GM13976 (cell line): ENCODE results near the gene SNX19.

Source experiments
- DNase-seq: peaks from one replicate; pipeline ENCODE4 v3.0.0; 2012; ENCODE audit warnings: low spot score
- in situ Hi-C: fragments of 300-500 bp; cut with MboI; formaldehyde crosslinking; loops from one replicate; pipeline ENCODE4 v1.12.0; 2022; ENCODE audit warnings: low sequenced_read_pairs, mixed read lengths, inconsistent platforms; ENCODE audit not compliant: unreplicated experiment
- TF ChIP-seq, protein P1 (sequence below): IDR thresholded peaks from 2 replicates; pipeline ENCODE4 v1.5.1; 2012; ENCODE audit warnings: borderline replicate concordance, mild to moderate bottlenecking; ENCODE audit not compliant: insufficient read depth; ENCODE audit errors: extremely low read depth, missing control alignments, control extremely low read depth

SNX19 gene

DNA sequence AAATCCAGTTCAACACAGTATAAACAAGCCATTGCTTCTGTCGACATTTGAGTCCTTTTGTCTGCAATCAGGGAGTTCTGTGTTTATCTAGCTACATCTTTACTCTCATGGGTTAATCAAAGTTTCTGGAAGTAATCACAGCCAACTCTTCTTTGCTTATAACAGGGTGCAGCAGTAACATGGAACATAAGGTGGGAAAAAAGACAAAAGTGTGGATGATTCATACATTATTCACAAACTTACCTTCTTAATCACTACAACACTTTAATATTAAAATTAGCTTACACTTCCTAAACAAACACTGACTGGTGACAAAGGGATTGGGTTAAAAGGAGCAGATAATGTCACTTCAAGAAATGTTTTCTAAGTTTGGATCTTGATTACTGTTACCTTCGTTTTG lies 44.7 kb downstream of the SNX19 start:
- in situ Hi-C loops, result loop anchor here (25.0 kb wide), 1 partner anchor 659 kb away; no protein-coding TSS in a partner anchor
- DNase-seq, result no peak
- TF ChIP-seq, protein P1, sequence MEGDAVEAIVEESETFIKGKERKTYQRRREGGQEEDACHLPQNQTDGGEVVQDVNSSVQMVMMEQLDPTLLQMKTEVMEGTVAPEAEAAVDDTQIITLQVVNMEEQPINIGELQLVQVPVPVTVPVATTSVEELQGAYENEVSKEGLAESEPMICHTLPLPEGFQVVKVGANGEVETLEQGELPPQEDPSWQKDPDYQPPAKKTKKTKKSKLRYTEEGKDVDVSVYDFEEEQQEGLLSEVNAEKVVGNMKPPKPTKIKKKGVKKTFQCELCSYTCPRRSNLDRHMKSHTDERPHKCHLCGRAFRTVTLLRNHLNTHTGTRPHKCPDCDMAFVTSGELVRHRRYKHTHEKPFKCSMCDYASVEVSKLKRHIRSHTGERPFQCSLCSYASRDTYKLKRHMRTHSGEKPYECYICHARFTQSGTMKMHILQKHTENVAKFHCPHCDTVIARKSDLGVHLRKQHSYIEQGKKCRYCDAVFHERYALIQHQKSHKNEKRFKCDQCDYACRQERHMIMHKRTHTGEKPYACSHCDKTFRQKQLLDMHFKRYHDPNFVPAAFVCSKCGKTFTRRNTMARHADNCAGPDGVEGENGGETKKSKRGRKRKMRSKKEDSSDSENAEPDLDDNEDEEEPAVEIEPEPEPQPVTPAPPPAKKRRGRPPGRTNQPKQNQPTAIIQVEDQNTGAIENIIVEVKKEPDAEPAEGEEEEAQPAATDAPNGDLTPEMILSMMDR, result no peak

DNA sequence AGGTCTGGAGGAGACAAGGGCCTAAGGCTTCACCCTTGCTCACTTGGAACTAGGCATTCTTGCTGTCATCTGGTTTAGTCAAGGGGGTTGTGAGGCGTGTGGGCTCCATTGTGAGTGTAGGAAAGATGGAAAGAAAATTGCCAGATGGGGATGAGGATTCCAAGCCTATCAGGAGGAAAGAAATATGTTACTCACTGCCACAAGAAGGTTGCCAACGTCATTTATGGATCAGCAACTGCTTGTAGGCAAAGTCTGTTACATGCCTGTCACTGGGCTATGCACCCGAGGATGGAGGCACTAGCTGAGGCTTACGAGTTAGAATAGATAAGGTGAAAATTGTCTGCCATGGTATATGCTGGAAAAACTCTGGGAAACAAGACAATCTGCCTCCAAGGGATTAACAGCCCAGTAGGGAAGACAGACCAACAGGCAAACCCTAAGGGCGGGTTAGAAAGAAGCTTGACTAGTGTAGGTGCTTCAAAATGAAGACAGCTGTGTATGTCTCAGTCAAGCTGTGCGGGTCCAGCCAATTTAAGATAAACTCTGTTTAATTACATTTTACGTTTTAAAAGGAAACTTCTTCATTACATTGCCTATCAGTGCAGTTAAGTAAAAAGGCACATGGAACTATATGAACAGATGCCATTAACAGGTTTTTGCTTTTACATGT lies 47.4 kb downstream of the SNX19 start:
- in situ Hi-C loops, result loop anchor here (10.0 to 25.0 kb wide), 2 partner anchors 434 to 657 kb away; no protein-coding TSS in a partner anchor
- DNase-seq, result no peak
- TF ChIP-seq, protein P1, result no peak

DNA sequence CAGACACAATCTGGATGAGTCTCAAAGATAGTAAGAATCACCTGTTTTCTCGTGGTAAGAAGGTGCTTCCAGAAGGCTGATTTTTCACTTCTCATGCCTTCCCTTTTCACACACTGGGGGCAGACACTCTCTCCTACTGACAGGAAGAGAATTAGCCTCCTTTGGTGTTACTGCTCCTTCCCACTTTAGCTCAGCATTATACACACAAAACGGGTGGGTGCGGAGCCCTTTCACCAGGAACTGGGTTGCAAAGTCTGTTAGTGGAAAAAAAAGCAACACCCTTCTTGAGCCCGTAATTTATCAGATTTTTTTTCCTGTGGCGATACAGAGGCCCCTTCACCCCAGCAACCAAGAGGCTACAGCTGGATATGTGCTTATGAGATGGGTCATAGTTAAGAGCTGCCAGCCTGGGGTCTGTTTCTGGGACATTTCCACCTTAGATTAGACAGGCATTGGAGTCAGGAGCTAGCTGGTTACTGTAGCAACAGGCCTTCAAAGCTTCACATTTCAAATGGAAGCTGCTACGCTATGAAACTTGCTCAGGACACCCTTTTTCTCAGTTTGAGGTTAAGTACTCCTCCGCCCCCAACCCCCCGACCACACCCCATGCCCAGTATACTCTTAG lies 48.1 kb downstream of the SNX19 start:
- DNase-seq, result no peak
- TF ChIP-seq, protein P1, result no peak
- in situ Hi-C loops, result loop anchor here (10.0 to 25.0 kb wide), 2 partner anchors 433 to 656 kb away; no protein-coding TSS in a partner anchor

DNA sequence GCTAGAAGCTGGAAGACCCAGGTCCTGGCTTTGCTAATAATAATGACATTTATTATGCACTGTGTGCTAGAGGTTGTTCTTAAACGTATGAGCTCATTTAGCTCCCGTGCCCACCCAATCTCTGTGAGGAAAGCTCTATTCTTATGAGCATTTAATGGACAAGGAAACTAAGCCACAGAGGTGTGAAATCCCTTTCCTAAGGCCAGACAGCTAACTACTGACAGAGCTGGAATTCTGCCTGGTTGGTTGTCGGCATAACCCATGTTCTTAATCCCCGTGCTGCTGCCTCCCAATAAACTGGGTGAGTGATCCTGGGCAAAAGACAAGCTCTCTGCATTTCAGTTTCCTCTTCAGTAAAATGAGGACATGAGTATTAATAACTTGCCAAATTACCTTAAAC lies 49.4 kb downstream of the SNX19 start:
- no peak for DNase-seq
- TF ChIP-seq, protein P1, result no peak
- in situ Hi-C loops, result loop anchor here (10.0 to 25.0 kb wide), 2 partner anchors 432 to 655 kb away; no protein-coding TSS in a partner anchor

DNA sequence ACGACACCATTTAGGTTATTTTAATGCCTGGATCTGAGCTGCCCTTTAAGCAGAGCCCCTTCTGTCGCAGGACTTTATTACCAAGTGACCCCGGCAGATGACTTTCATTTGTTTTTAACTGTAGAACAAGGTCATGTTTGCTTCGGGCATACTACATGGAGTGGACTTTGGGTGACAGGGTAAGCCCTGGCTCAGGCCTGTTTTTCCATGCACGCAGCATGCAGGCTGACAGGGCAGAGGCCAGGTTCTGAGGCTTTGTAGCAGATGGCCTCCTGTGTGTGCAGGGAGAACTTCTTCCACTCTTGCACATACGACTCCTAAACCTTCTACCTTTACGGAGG lies 50.5 kb downstream of the SNX19 start:
- DNase-seq, result no peak
- TF ChIP-seq, protein P1, result no peak

DNA sequence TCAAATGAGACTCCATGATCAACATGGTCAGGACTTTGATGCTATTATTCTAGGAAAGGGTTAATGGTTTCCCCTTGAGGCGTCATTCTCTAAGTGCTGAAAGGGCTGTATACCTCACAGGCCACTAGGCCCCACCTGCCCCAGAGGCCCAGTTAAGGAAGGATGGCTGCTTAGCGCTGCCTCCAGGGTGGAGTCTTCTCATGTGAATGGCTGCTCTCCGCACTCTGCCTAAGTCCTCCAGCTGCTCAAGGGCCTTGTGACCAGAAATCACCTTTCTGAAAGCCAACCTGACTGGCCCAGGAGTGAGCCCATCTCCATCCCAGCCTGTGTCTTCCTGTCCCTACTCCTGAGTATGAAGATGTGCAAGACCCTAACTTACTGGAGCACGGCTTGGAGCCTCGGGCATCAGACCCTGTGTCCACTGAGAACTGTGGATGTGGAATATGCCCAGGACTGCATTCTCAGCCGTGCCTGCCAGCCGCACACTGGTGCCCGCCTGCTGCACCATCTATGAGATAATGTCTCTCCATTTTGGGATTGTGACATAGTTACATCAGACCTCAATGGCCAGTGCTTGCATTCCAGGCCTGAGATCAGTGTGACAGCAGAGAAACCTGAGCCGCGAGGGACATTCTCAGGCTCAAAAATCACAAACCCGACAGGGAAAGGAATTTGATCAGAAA lies 51.0 kb downstream of the SNX19 start:
- TF ChIP-seq, protein P1, result no peak
- in situ Hi-C loops, result loop anchor here (10.0 to 25.0 kb wide), 2 partner anchors 430 to 653 kb away; no protein-coding TSS in a partner anchor
- no peak for DNase-seq

More for the DNA sequence above, 50.5 kb downstream of the SNX19 start:
- in situ Hi-C loops, result loop anchor here (10.0 to 25.0 kb wide), 2 partner anchors 431 to 653 kb away; no protein-coding TSS in a partner anchor
